HG03159 (cell line): ENCODE measurements around the gene NPHP1.
"Not testable (repeated sequence)": the region's sequence is repeated elsewhere in the genome, so short reads cannot be mapped to it uniquely, and the experiment has no call there.

ENCODE experiments used
- ATAC-seq: cut with Tn5 transposase; IDR thresholded peaks from one replicate; pipeline ENCODE4 v1.9.1; 2021; ENCODE audit warnings: mild to moderate bottlenecking, moderate library complexity; ENCODE audit not compliant: unreplicated experiment

The NPHP1 gene

GRCh38 chr2:110131166-110131565, 73.6 kb downstream of the NPHP1 start:
- no peak for ATAC-seq

- ATAC-seq, result no peak
These were observed 74.1 kb downstream of the NPHP1 start for GRCh38 chr2:110130757-110131156.

GRCh38 chr2:110126906-110127305, 77.9 kb downstream of the NPHP1 start:
- no peak for ATAC-seq

GRCh38 chr2:110126086-110126773, 78.6 kb downstream of the NPHP1 start:
- no peak for ATAC-seq

GRCh38 chr2:110124939-110125691, 79.7 kb downstream of the NPHP1 start:
- ATAC-seq, result no peak

- no peak for ATAC-seq
These were observed 80.6 kb downstream of the NPHP1 start for GRCh38 chr2:110124038-110124825.

- no peak for ATAC-seq
These were observed 83.2 kb downstream of the NPHP1 start for GRCh38 chr2:110121592-110121991.

GRCh38 chr2:110121052-110121334, 83.8 kb downstream of the NPHP1 start:
- no peak for ATAC-seq

- ATAC-seq, result no peak
These were observed 84.4 kb downstream of the NPHP1 start for GRCh38 chr2:110120171-110121051.

- ATAC-seq, result no peak
These were observed 88.6 kb downstream of the NPHP1 start for GRCh38 chr2:110116033-110116710.

- ATAC-seq, result no peak
These were observed 89.4 kb downstream of the NPHP1 start, which contains the start of gene MALL for GRCh38 chr2:110115291-110116032. Gene MALL, minus strand, starts transcription at chr2:110115822. Its CDS starts 30 bp downstream, at chr2:110115792.

GRCh38 chr2:110114831-110115255, 90.0 kb downstream of the NPHP1 start:
- no peak for ATAC-seq

- no peak for ATAC-seq
These were observed 90.7 kb downstream of the NPHP1 start for GRCh38 chr2:110113961-110114591.

GRCh38 chr2:110108291-110108690, 96.5 kb downstream of the NPHP1 start:
- ATAC-seq, result not testable (repeated sequence)

- no peak for ATAC-seq
These were observed 97.4 kb downstream of the NPHP1 start for GRCh38 chr2:110107092-110108079.

GRCh38 chr2:110106642-110107041, 98.2 kb downstream of the NPHP1 start:
- no peak for ATAC-seq

- ATAC-seq, result no peak
These were observed 99.0 kb downstream of the NPHP1 start for GRCh38 chr2:110105608-110106467.
